NB4 (cell line): ENCODE measurements around the gene CPXM2.

Experiments used
- CTCF ChIP-seq: IDR thresholded peaks from one replicate; pipeline ENCODE4 v1.5.1; 2012; ENCODE audit warnings: low read depth, low read length
- MYC ChIP-seq: IDR thresholded peaks from 2 replicates; pipeline ENCODE4 v1.6.1; 2011; ENCODE audit warnings: low read depth, low read length
- POLR2A ChIP-seq: IDR thresholded peaks from 2 replicates; pipeline ENCODE4 v1.6.1; 2011; ENCODE audit warnings: mild to moderate bottlenecking; ENCODE audit not compliant: insufficient read length; ENCODE audit errors: extremely low read depth
- TF ChIP-seq, protein P1 (sequence below): IDR thresholded peaks from 2 replicates; pipeline ENCODE4 v1.6.1; 2011; ENCODE audit warnings: low read depth, low read length

GRCh38 chr10:123863721-123864482 is 27.7 kb downstream of the CPXM2 start:
- TF ChIP-seq CTCF = no peak
- TF ChIP-seq, protein P1, sequence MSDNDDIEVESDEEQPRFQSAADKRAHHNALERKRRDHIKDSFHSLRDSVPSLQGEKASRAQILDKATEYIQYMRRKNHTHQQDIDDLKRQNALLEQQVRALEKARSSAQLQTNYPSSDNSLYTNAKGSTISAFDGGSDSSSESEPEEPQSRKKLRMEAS = no peak
- TF ChIP-seq POLR2A = no peak
- TF ChIP-seq MYC = no peak
